Upper lobe of left lung (tissue), 6 donors: ENCODE measurements around the gene KIF4A. TPM values are rescaled to one million over a fixed set of nuclear protein-coding genes. Genes with fewer than 3 reads are reported as not detected.

Source experiments
- ATAC-seq, 2 donors: fragments of 200-7000 bp; cut with Tn5 transposase; one replicate each; pipeline ENCODE4 v1.9.1; 2022; ENCODE audit warnings: mild to moderate bottlenecking in 2 of 2, moderate library complexity in 2 of 2; ENCODE audit not compliant: low FRiP score in 2 of 2
- DNase-seq, 2 donors: peaks; one replicate each; pipeline ENCODE4 v3.0.0-alpha.2; 2019 to 2020
- H3K27ac ChIP-seq, 4 donors: fragments of 200-600 bp; sonication (generic); one replicate each; pipeline ENCODE4 v1.5.1; 2016 to 2019
- H3K27me3 ChIP-seq, 4 donors: fragments of 200-600 bp; sonication (generic); one replicate each; pipeline ENCODE4 v1.5.1; 2017 to 2019
- H3K36me3 ChIP-seq, 4 donors: fragments of 200-600 bp; sonication (generic); one replicate each; pipeline ENCODE4 v1.5.1; 2016 to 2019
- H3K4me1 ChIP-seq, 4 donors: fragments of 200-600 bp; sonication (generic); one replicate each; pipeline ENCODE4 v1.5.1; 2018 to 2019
- H3K4me3 ChIP-seq, 4 donors: fragments of 200-600 bp; sonication (generic); one replicate each; pipeline ENCODE4 v1.5.1; 2017 to 2019; ENCODE audit warnings: mild to moderate bottlenecking in 2 of 4, moderate library complexity in 1 of 4
- H3K9me3 ChIP-seq, 4 donors: fragments of 200-600 bp; sonication (generic); one replicate each; pipeline ENCODE4 v1.5.1; 2018 to 2019
- CTCF ChIP-seq, 6 experiments: fragments of 450-650 bp in 4 of 6; fragments of 200-600 bp in 2 of 6; sonication (generic) in 2 of 6; IDR thresholded peaks; one replicate each; pipeline ENCODE4 v1.5.1; 2016 to 2019; ENCODE audit warnings: antibody characterized with exemption in 6 of 6
- EP300 ChIP-seq, 4 donors: sonication (generic); formaldehyde crosslinking; IDR thresholded peaks; one replicate each; pipeline ENCODE4 v1.5.1; 2017; ENCODE audit warnings: antibody characterized with exemption in 4 of 4, control low read depth in 2 of 4
- POLR2A ChIP-seq, 4 donors: fragments of 450-650 bp; IDR thresholded peaks; one replicate each; pipeline ENCODE4 v1.5.1; 2016 to 2017; ENCODE audit warnings: antibody characterized with exemption in 4 of 4, mild to moderate bottlenecking in 2 of 4
- POLR2AphosphoS5 ChIP-seq, 2 donors: sonication (generic); formaldehyde crosslinking; IDR thresholded peaks; one replicate each; pipeline ENCODE4 v1.5.1; 2017; ENCODE audit warnings: antibody characterized with exemption in 2 of 2
- WGBS, 2 donors: methylation state at CpG; one replicate each; pipeline ENCODE4 v1.1.5; 2017 to 2018; 5-methylcytosine and 5-hydroxymethylcytosine counted together
- total RNA-seq, 6 donors: library from RNA; depleted of rRNA in 4 of 6; stranded (reverse); fragments of >200 nt in 4 of 6; gene quantifications; one replicate each; pipeline versions ENCODE4 v1.1.0 to v1.2.1, GENCODE V29; 2016 to 2021
- donor health status: DM: no; HTN: no; CAD: no; lungs with moderate emphysema.
- donor health status: DM: no; HTN: yes; CAD: no; lungs with severe emphysema.

The KIF4A gene
- total RNA-seq, 6 donors from 2014 or later = under 0.01 to 2.6 (median 0.69) TPM

GRCh38 chrX:70247252-70247651 is 42.7 kb upstream of the KIF4A start:
- H3K27ac ChIP-seq = no peak overlapping the region
- no peak overlapping the region for H3K4me3 ChIP-seq
- H3K9me3 ChIP-seq = no peaks in the 10 kb centered on the region
- no peaks in the 10 kb centered on the region for H3K27me3 ChIP-seq
- H3K36me3 ChIP-seq = no peaks in the 10 kb centered on the region
- no peaks in the 10 kb centered on the region for H3K4me1 ChIP-seq
- WGBS, 2 donors = 75 to 95% methylated on average over 2 of the region's 2 CpGs
- no peak for ATAC-seq
- DNase-seq = no peak
- no peak for TF ChIP-seq POLR2AphosphoS5 (IDR thresholded peaks at IDR 0.05)
- no peak for TF ChIP-seq POLR2A (IDR thresholded peaks at IDR 0.05)
- no peak for TF ChIP-seq EP300 (IDR thresholded peaks at IDR 0.05)
- no peak for TF ChIP-seq CTCF (IDR thresholded peaks at IDR 0.05)

GRCh38 chrX:70252491-70252890 is 37.4 kb upstream of the KIF4A start:
- H3K4me1 ChIP-seq = no peaks in the 10 kb centered on the region
- H3K27ac ChIP-seq = no peak overlapping the region
- H3K9me3 ChIP-seq = no peaks in the 10 kb centered on the region
- ATAC-seq (no peak), DNase-seq (no peak)
- H3K4me3 ChIP-seq = no peak overlapping the region
- H3K36me3 ChIP-seq = no peaks in the 10 kb centered on the region
- 53 to 56% methylated on average over 2 of the region's 2 CpGs for WGBS, 2 donors
- TF ChIP-seq POLR2AphosphoS5 (IDR thresholded peaks at IDR 0.05) = no peak
- TF ChIP-seq EP300 (IDR thresholded peaks at IDR 0.05) = no peak
- TF ChIP-seq CTCF (IDR thresholded peaks at IDR 0.05) = no peak
- no peak for TF ChIP-seq POLR2A (IDR thresholded peaks at IDR 0.05)
- H3K27me3 ChIP-seq = no peaks in the 10 kb centered on the region

- no peak for ATAC-seq
Observed at GRCh38 chrX:70253377-70254062, 36.4 kb upstream of the KIF4A start.

GRCh38 chrX:70254063-70254400 is 35.9 kb upstream of the KIF4A start:
- 68 to 88% methylated on average over 1 of the region's 1 CpG for WGBS, 2 donors

More at GRCh38 chrX:70253377-70254062, 36.4 kb upstream of the KIF4A start:
- TF ChIP-seq CTCF (IDR thresholded peaks at IDR 0.05) = no peak
- TF ChIP-seq POLR2A (IDR thresholded peaks at IDR 0.05) = no peak
- no peak for TF ChIP-seq POLR2AphosphoS5 (IDR thresholded peaks at IDR 0.05)
- TF ChIP-seq EP300 (IDR thresholded peaks at IDR 0.05) = no peak
- Histone ChIP-seq H3K36me3 (no peaks in the 10 kb centered on the region), H3K4me1 (no peaks in the 10 kb centered on the region), H3K27me3 (no peaks in the 10 kb centered on the region), H3K4me3 (no peak overlapping the region), H3K9me3 (no peaks in the 10 kb centered on the region), H3K27ac (no peak overlapping the region)
- WGBS, 2 donors = 59 to 83% methylated on average over 3 of the region's 3 CpGs
- DNase-seq = no peak

More at GRCh38 chrX:70254063-70254400, 35.9 kb upstream of the KIF4A start:
- Histone ChIP-seq H3K4me1 (no peaks in the 10 kb centered on the region), H3K9me3 (no peaks in the 10 kb centered on the region), H3K36me3 (no peaks in the 10 kb centered on the region), H3K4me3 (no peak overlapping the region), H3K27me3 (no peaks in the 10 kb centered on the region), H3K27ac (no peak overlapping the region)
- ATAC-seq (no peak), DNase-seq (no peak)
- TF ChIP-seq CTCF (IDR thresholded peaks at IDR 0.05) = no peak
